HUES64 (cell line): Measurements from ENCODE around the gene GFOD1.

Experiments used
- H3K27ac ChIP-seq: 2 replicates; pipeline ENCODE4 v1.7.0; 2013; ENCODE audit warnings: low read depth, low read length, inconsistent platforms
- H3K27me3 ChIP-seq: 2 replicates; pipeline ENCODE4 v1.6.1; 2013; ENCODE audit warnings: mild to moderate bottlenecking, low read length; ENCODE audit not compliant: insufficient read depth
- H3K36me3 ChIP-seq: 2 replicates; pipeline ENCODE4 v1.6.1; 2013; ENCODE audit warnings: mild to moderate bottlenecking, low read length; ENCODE audit not compliant: insufficient read depth
- H3K4me1 ChIP-seq: 2 replicates; pipeline ENCODE4 v1.6.1; 2013; ENCODE audit warnings: mild to moderate bottlenecking, low read length, moderate library complexity; ENCODE audit not compliant: insufficient read depth
- H3K4me3 ChIP-seq: 2 replicates; pipeline ENCODE4 v1.5.1; 2013; ENCODE audit warnings: mild to moderate bottlenecking, low read length, moderate library complexity
- H3K9ac ChIP-seq: 2 replicates; pipeline ENCODE4 v1.6.1; 2013; ENCODE audit warnings: mild to moderate bottlenecking, low read depth, low read length
- H3K9me3 ChIP-seq: 2 replicates; pipeline ENCODE4 v1.6.1; 2013; ENCODE audit warnings: low read depth, low read length; ENCODE audit not compliant: insufficient read depth
- WGBS: fragments of 150-250, 120-280 bp; methylation state at CpG from one replicate; pipeline ENCODE4 v1.1.7; 2013; ENCODE audit warnings: missing lambda C conversion rate; 5-methylcytosine and 5-hydroxymethylcytosine counted together

GFOD1 gene

DNA sequence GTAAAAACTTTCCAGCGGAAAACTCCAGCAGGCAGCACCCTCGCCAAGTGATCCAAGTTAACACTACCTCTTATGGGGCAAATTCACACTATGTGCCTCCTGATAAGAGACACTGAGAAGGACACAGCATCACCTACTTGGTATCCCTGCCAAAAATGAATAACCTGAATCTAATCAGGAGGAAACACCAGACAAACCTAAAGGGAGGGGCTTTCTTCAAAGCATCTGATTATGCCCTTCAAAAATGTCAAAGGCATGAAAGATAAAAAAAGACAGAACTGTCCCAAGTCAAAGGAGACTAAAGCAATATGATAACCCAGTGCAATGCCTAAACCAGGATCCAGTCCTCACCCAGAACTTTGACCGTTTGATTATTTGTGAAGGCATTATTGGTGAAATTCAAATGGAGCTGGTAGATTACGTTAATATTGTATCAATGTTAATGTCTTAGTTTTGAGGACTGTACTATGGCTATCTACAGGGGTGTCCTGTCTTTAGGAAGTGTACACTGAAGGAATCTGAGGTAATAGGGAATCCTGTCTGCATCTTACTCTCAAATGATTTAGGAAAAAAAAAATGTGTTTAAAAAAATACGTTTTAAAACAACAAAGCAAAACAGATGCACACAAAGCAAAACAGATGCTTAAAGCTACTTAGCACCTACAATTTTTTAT is 167.4 kb downstream of the GFOD1 start:
- H3K36me3 ChIP-seq = peaks cover 95% of the 10 kb centered on the region
- no peaks in the 10 kb centered on the region for H3K27me3 ChIP-seq
- 94% methylated on average over 4 of the region's 5 CpGs for WGBS
- H3K9me3 ChIP-seq = no peaks in the 10 kb centered on the region
- no peak overlapping the region for H3K9ac ChIP-seq
- no peaks in the 10 kb centered on the region for H3K4me1 ChIP-seq
- H3K4me3 ChIP-seq = no peak overlapping the region
- no peak overlapping the region for H3K27ac ChIP-seq

DNA sequence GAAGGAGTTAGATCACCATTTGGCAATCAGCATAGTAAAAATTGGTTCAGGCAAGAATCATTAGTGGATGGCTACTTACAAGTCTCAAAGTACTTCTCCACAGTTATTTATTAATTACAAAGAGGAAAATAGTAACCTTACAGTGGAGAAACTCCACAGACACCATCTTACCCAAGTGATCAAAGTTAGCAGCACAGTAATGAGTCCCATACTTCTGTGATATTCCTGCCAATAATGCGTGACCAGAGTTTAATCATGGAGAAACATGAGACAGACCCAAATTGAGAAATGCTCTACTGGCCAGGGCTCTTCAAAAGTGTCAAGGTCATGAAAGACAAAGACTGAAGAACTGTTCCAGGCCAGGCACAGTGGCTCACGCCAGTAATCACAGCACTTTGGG is 168.6 kb downstream of the GFOD1 start:
- 95% methylated on average over 2 of the region's 2 CpGs for WGBS
- no peak overlapping the region for H3K4me3 ChIP-seq

DNA sequence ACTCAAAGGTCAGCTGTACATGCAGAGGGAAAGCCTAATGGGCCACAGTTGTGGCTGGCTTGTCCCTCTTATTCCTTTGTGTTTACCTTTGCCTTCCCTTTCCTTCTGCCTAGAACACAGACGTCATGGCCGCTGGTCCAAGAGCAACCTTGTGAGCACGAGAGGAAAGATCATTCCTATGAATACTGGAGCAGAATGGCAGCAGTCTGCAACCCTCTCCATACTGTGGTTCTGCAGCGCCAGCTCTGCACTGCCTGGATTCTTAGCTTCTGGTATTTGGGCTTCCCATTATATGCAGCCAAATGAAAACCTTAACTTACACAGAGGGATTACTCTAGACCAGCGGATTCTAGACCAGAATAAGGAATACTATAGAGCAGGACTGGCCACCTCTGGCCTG is 171.5 kb downstream of the GFOD1 start:
- Histone ChIP-seq H3K27me3 (no peaks in the 10 kb centered on the region), H3K4me3 (no peak overlapping the region), H3K27ac (no peak overlapping the region), H3K9ac (no peak overlapping the region), H3K4me1 (no peaks in the 10 kb centered on the region), H3K36me3 (peaks cover 94% of the 10 kb centered on the region), H3K9me3 (no peaks in the 10 kb centered on the region)
- 97% methylated on average over 5 of the region's 5 CpGs for WGBS

More for the DNA sequence above, 168.6 kb downstream of the GFOD1 start:
- peaks cover 95% of the 10 kb centered on the region for H3K36me3 ChIP-seq
- no peaks in the 10 kb centered on the region for H3K4me1 ChIP-seq
- H3K9ac ChIP-seq = no peak overlapping the region
- H3K9me3 ChIP-seq = no peaks in the 10 kb centered on the region
- H3K27me3 ChIP-seq = no peaks in the 10 kb centered on the region
- no peak overlapping the region for H3K27ac ChIP-seq

DNA sequence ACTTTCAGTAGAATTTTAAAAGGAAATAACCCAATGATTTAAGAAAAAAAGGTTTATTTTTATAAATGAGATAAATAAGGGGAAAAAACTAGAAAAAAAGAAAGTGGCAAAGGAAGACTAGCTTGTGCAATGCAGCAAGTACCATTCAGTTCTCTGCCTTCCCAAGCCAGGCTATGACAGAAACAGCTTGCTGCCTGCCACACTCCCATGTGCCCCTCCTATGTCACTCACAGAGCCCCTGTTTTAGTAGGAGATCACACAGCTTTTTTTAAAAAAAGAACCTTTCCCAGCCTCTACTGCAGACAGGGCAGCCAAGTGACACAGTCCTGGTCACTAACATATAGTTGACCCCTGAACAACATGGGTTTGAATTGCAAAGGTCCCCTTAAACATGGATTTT is 172.6 kb downstream of the GFOD1 start:
- no peak overlapping the region for H3K9ac ChIP-seq
- H3K4me3 ChIP-seq = no peak overlapping the region
- H3K36me3 ChIP-seq = peaks cover 91% of the 10 kb centered on the region
- no peaks in the 10 kb centered on the region for H3K9me3 ChIP-seq
- H3K4me1 ChIP-seq = no peaks in the 10 kb centered on the region
- no peaks in the 10 kb centered on the region for H3K27me3 ChIP-seq
- H3K27ac ChIP-seq = no peak overlapping the region

DNA sequence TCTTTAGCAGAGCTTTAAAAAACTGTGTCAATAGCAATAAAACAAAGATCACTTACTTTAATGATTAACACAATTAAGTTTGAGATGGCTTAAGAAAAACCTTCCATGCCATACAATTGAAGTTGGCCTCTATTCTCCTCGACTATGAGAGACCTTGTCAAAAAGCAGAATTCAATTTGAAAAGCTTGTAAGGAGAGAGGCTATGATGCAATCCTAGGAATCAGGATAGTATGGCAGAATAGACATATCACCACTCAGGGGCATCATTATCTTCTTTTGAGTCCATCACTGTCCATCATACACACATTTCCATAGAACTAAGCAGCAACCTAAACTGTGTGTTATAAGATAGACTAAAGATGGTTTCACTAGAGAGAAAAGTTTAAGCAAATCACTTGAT is 176.2 kb downstream of the GFOD1 start:
- Histone ChIP-seq H3K4me1 (no peaks in the 10 kb centered on the region), H3K27me3 (no peaks in the 10 kb centered on the region), H3K4me3 (no peak overlapping the region), H3K36me3 (peaks cover 91% of the 10 kb centered on the region), H3K9me3 (no peaks in the 10 kb centered on the region), H3K27ac (no peak overlapping the region), H3K9ac (no peak overlapping the region)
- 36% methylated on average over 1 of the region's 1 CpG for WGBS

DNA sequence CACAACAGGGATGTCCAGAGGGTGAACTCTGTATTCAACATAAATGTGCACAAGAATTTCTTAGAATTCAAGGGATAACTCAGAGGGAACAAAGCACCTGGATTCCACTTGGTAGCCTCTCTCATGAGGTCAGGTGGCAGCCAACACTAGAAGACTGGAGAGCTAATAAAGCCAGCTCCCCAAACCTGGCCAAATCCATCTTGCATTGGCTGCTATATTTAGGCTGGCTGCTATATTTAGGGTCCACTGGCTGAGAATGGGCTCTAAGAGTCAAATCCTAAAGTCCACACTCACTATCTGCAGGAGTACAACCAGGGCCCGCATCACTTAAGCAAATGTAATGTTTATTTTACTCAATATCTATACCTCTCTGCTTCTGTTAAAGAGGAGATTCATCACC is 179.1 kb downstream of the GFOD1 start:
- no peak overlapping the region for H3K9ac ChIP-seq
- no peaks in the 10 kb centered on the region for H3K9me3 ChIP-seq
- H3K27ac ChIP-seq = no peak overlapping the region
- H3K4me1 ChIP-seq = no peaks in the 10 kb centered on the region
- no peak overlapping the region for H3K4me3 ChIP-seq
- WGBS = 88% methylated on average over 1 of the region's 1 CpG
- no peaks in the 10 kb centered on the region for H3K27me3 ChIP-seq
- H3K36me3 ChIP-seq = peaks cover 93% of the 10 kb centered on the region
